Measurements from ENCODE around the gene CLCNKA.

The CLCNKA gene

DNA sequence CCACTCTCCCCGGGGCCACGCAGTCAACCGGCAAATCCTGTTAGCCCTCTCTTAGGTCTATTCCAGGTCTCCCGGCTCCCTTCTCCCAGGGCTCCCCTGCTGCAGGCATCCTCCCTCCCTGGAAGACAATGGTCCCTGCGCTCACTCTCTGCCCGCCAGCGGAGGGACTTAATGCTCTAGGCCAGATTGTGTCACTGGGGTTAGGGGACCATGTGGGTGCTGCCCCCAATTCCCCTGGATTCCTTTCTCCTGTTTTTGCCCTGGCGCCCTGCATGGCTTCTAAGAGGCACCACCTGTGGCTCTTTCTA lies 43.4 kb downstream of the CLCNKA start:
- TF ChIP-seq, protein P1, sequence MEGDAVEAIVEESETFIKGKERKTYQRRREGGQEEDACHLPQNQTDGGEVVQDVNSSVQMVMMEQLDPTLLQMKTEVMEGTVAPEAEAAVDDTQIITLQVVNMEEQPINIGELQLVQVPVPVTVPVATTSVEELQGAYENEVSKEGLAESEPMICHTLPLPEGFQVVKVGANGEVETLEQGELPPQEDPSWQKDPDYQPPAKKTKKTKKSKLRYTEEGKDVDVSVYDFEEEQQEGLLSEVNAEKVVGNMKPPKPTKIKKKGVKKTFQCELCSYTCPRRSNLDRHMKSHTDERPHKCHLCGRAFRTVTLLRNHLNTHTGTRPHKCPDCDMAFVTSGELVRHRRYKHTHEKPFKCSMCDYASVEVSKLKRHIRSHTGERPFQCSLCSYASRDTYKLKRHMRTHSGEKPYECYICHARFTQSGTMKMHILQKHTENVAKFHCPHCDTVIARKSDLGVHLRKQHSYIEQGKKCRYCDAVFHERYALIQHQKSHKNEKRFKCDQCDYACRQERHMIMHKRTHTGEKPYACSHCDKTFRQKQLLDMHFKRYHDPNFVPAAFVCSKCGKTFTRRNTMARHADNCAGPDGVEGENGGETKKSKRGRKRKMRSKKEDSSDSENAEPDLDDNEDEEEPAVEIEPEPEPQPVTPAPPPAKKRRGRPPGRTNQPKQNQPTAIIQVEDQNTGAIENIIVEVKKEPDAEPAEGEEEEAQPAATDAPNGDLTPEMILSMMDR (IDR thresholded peaks at IDR 0.05; ENCODE audit: insufficient read depth, low read length, poor library complexity, severe bottlenecking) = no peak
- H3K4me3 ChIP-seq (replicated peaks; ENCODE audit: low read depth, low read length) = no peak overlapping the region
- no peaks in the 10 kb centered on the region for H3K36me3 ChIP-seq (ENCODE audit: control insufficient read depth, insufficient read depth, low read length)
- no peak for DNase-seq (ENCODE audit: extremely low read depth, insufficient read length)
- peaks cover 3% of the 10 kb centered on the region for H3K27me3 ChIP-seq (replicated peaks; ENCODE audit: control insufficient read depth, insufficient read depth, low read length)

DNA sequence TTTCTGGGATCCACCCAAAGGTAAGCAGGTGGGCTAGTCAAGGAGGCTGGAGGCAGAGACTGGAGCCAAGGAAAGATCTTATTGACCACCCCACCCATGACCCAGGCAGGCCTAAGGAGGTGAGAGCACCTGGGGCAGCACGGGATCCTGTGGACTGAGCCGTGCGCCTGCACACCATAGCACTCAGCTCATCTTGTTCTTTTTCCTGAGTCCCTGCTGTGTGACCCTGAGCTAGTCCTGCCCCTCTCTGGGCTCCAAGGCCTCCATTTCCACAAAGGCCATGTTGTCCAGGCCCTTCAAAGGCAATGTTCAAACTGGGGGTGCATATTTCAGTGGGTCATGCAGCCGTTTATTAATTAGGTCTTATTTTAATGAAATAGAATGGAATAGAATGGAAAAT lies 44.4 kb downstream of the CLCNKA start:
- Histone ChIP-seq H3K27me3 (replicated peaks; ENCODE audit: control insufficient read depth, insufficient read depth, low read length) (peaks cover 2% of the 10 kb centered on the region), H3K36me3 (ENCODE audit: control insufficient read depth, insufficient read depth, low read length) (no peaks in the 10 kb centered on the region), H3K4me3 (replicated peaks; ENCODE audit: low read depth, low read length) (no peak overlapping the region)
- TF ChIP-seq, protein P1 (IDR thresholded peaks at IDR 0.05; ENCODE audit: insufficient read depth, low read length, poor library complexity, severe bottlenecking) = no peak
- DNase-seq (ENCODE audit: extremely low read depth, insufficient read length) = no peak

DNA sequence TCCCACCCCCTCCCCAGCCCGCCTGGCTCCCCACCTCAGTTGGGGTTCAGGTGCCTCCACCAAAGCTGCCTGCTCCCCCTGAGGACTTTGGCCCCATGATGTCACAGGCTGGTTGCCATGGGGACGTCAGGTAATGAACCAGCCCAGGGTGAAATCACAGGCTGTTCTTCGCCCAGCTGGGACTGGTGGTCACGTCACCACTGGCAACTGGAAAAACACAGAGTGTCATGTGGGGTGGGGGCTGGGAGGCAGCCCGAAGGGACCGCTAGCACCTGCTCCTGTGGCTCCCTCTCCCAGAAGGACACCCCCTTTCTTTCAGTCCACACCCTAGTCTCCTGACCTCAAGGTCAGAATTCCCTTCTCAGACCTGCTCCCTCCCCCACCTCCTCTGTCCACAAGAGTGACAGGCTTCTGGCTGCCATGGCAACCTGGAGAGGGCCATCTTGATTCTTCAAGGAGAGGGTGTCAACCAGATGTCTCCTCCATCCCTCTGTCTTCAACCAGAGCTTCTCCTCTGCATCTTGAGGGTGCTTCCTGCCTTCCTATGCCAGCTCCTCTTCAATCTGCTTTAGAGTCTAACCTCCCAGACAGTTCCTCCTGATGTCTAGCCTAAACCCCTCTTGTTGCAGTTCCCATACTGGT lies 45.4 kb downstream of the CLCNKA start:
- no peak for DNase-seq (ENCODE audit: extremely low read depth, insufficient read length)
- peaks cover 2% of the 10 kb centered on the region for H3K27me3 ChIP-seq (replicated peaks; ENCODE audit: control insufficient read depth, insufficient read depth, low read length)
- TF ChIP-seq, protein P1 (IDR thresholded peaks at IDR 0.05; ENCODE audit: insufficient read depth, low read length, poor library complexity, severe bottlenecking) = no peak
- no peak overlapping the region for H3K4me3 ChIP-seq (replicated peaks; ENCODE audit: low read depth, low read length)
- no peaks in the 10 kb centered on the region for H3K36me3 ChIP-seq (ENCODE audit: control insufficient read depth, insufficient read depth, low read length)

DNA sequence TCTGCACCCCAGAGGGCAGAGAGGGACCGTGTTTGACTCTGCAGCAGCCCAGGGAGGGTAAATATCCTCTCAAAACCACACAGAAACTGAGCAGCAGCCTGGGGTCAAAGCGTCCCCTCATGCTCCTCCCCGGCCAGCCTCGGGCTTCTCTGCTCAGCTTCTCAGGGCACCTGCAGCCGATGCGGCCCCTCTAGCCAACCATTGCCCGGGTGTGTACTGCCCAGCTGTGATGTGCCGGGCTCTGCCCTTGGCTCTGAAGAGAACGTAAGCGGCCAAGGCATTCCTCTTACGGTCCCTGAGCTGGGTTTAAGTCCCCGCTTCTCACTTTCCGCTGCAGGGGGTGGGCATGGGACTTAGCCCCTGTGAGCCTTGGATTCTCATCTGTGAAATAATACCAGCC lies 46.1 kb downstream of the CLCNKA start:
- H3K27me3 ChIP-seq (replicated peaks; ENCODE audit: control insufficient read depth, insufficient read depth, low read length) = peaks cover 2% of the 10 kb centered on the region
- TF ChIP-seq, protein P1 (IDR thresholded peaks at IDR 0.05; ENCODE audit: insufficient read depth, low read length, poor library complexity, severe bottlenecking) = no peak
- DNase-seq (ENCODE audit: extremely low read depth, insufficient read length) = no peak

DNA sequence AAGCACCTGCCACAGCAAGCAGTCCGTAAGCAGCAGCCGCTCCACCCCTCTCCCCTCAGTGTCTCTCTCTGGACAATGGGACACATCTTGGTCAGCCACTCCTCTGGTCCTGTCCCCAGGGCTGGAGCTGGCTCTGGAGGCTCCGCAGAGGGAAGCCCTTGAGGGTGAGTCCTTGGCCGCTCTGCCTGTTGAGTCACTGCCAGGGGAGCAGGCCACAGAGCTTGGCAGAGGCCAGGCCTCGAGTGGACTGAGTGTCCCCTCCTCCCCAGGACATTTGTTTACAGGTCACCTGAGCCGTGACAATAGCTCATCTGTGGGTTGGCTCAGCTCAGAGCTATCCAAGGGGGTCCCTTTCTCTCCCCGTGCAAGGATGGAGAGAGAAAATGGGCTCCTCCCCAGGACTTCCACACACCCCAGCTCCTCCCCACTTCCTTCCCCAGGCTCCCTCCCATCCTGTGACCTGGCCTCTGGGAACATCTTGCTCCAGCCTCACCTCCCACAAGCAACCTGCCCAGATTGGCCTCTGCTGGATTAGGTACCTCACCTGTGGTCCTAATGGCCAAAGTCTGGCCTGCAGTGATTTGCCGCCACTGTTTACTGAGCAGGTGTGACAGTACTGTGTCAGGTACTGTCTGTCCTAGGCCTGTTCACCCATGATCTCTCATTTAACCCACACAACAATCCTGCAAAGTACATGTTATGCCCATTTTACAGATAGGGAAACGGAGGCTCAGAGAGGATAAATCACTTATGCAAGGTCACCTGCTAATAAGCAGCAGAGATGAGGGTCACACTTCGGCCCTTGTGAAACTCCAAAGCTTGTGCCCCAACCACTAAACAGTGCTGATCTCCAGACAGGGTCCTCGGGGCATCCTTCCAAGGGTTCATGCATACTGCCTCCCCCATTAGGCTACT lies 46.8 kb downstream of the CLCNKA start:
- TF ChIP-seq, protein P1 (IDR thresholded peaks at IDR 0.05; ENCODE audit: insufficient read depth, low read length, poor library complexity, severe bottlenecking) = no peak

More for the DNA sequence above, 46.1 kb downstream of the CLCNKA start:
- Histone ChIP-seq H3K4me3 (replicated peaks; ENCODE audit: low read depth, low read length) (no peak overlapping the region), H3K36me3 (ENCODE audit: control insufficient read depth, insufficient read depth, low read length) (no peaks in the 10 kb centered on the region)

More for the DNA sequence above, 46.8 kb downstream of the CLCNKA start:
- Histone ChIP-seq H3K4me3 (replicated peaks; ENCODE audit: low read depth, low read length) (no peak overlapping the region), H3K36me3 (ENCODE audit: control insufficient read depth, insufficient read depth, low read length) (no peaks in the 10 kb centered on the region), H3K27me3 (replicated peaks; ENCODE audit: control insufficient read depth, insufficient read depth, low read length) (peaks cover 2% of the 10 kb centered on the region)
- no peak for DNase-seq (ENCODE audit: extremely low read depth, insufficient read length)

All from GM06990 (cell line).